ENCODE data around the gene MESD. TPM values are rescaled to one million over a fixed set of nuclear protein-coding genes. Genes with fewer than 3 reads are reported as not detected.
A peak's percentile ranks its signal among the peaks of the same experiment; 100 is the strongest.

The MESD gene
- total RNA-seq (10 to 100 TPM; 30.5 to 30.7 TPM), polyA plus RNA-seq (10 to 100 TPM; 21.3 to 30.7 (median 22.5) TPM), total RNA-seq (31.5 to 57.9 (median 53.0) reads per million in 6 experiments)

DNA sequence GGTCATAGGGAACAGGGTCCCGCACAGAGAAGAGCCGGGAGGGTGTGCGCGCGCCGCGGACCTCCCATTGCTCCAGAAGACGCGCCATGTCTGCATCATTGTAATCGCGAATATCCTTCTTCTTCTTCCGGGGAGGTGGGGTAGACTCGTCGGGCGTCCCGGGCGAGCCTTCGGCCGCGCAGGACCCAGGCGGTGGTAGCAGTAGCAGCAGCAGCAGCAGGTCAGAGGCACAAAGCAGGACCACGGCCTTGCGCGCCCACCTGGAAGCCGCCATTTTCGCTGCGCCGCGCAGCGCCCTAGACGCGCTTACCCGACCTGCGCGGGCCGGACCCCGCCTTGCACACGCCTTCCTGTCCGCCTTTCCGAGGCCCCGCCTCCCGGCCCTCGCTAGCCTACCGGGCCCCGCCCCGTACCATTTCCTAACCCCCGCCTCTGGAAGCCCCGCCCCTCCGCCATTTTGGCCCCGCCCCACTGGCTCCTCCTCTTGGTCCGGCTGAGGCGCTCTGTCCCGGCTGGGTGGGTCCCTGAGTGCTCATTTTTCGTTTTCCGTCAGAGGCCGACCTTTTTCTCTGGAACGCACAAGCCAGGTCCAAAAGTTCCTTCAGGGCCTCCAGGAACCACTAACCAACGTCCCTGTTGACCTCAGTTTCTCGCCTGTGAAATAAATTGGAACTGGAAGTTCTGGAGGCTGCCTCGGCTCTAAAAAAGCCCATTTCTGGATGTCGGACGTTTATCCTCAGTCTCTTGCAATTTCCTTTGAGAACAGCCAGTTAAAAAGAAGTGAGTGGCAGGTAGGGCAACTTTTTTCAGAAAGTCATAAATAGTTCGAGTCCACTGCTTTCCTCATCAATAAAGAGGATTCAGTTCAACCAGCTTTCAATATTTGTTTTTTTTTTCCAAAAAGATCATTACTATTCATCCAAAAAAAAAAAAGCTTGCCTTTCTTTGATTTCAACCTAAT is at the start of gene MESD:
Gene MESD (minus strand): TSS at position 302 of the 961 bp plus-strand sequence. CDS start 28 bp downstream, at position 274.
- Mint-ChIP-seq H3K36me3 (peaks cover 0 to 25% (median 0%) of the 10 kb centered on the region in 3 donors), H3K4me3 (peak within 1 kb of the TSS; percentile 95 to 100 (median 99)), H3K27me3 (no peaks in the 10 kb centered on the region), H3K9me3 (no peaks in the 10 kb centered on the region), H3K27ac (peak within 1 kb of the TSS; percentile 97 to 99 (median 99)), H3K4me1 (peaks cover 37 to 70% (median 61%) of the 10 kb centered on the region in 4 donors)
- POLR2A ChIA-PET = interaction anchor here (1.9 to 4.9 kb wide), 2 partner anchors 9 to 11 kb away, joined by 8 to 58 read pairs; partner anchors contain the start of gene TLNRD1
- DNase-seq (peak; percentile 90 to 97 (median 94)), ATAC-seq (peak; percentile 99 to 100)

DNA sequence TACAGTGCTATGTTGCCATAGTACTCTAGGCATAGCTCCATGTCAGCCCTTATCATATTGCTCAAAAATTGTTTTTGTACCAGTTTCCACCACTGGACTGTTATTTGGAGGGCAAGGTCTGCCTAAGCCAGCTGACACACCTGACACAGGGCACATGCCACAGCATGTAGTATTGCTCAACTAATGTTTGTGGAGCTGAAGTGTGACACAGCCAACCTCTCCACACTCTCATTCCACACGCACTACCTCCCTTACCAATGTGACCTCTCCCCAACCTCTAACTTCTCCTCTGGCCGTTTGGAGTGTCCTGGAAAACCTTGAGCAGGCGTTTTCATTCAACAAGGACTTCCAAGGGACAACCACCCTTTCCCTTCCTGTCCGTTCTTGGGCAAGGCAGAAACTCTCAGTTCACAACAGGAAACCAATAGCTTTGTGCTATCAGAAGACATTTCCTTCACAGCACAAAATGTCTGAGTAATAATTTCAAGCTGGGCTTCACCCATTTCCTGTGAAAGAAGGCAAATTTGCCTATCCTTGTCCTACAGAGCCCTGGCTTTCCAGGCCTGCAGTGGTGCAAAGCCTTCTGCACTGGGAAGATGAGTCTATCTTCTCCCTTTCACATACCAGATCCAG is 49.5 kb upstream of the MESD start:
- ATAC-seq = no peak
- Mint-ChIP-seq H3K4me1 (peaks cover 7 to 11% (median 9%) of the 10 kb centered on the region in 4 donors), H3K27ac (peak overlapping the region in 2 of 10 donors; percentile 26 to 30), H3K4me3 (no peak overlapping the region), H3K27me3 (no peaks in the 10 kb centered on the region), H3K9me3 (no peaks in the 10 kb centered on the region), H3K36me3 (no peaks in the 10 kb centered on the region)
- no peak for DNase-seq
- POLR2A ChIA-PET = no interaction called here

DNA sequence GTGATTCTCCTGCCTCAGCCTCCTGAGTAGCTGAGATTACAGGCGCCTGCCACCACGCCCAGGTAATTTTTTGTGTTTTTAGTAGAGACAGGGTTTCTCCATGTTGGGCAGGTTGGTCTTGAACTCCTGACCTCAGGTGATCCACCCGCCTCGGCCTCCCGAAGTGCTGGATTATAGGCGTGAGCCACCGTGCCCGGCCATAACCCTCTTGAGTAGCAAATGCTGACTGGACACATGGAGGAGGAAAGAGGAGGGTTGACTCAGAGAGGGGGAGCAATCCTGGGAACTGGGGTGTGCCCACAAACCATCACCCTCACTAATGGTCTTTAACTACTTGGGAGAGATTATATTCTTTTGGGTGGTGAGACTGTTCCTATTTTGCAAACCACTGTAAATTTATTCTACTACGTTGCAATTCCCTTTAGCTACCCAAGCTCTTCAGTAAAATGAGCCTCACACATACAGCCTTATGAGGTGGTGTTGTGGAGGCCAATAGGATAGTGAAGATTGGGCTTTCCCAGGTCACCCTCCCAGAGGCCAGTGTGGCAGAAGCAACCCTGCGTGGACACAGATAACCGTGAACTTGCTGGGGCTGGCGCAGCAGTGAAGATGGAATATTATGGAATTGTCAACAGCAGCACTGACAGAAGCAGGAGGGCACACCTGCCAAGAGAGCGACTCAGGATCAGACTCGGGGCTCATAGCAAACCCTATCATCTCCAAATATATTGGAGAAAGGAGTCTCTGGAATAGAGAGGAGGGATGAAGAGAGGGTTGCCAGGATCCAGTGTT is 48.5 kb upstream of the MESD start:
- POLR2A ChIA-PET = no interaction called here

DNA sequence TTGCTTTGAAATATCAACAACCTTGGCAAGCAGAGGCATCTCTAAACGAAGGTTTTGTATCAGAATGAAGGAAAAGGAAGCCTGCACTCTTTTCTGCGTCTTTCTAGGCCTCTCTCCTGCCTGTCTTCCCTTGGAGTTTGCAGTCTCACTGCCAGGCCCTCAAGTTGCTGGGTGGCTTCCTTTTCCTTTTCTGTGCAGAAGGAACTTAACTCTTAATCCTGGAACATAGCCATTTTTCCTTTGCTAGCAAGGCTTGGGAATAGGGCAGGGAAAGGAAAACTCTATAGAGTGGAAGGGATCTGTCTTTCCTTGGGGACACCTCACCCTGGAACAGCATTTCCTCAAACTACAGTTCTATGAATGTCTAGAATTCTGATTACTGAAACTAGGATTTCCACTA is 43.9 kb upstream of the MESD start:
- H3K27ac Mint-ChIP-seq = no peak overlapping the region
- H3K4me3 Mint-ChIP-seq = no peak overlapping the region
- no peak for DNase-seq
- POLR2A ChIA-PET = no interaction called here
- peaks cover 3 to 13% (median 9%) of the 10 kb centered on the region in 4 donors for H3K4me1 Mint-ChIP-seq
- H3K36me3 Mint-ChIP-seq = peaks cover 0 to 10% (median 5%) of the 10 kb centered on the region in 3 donors
- H3K9me3 Mint-ChIP-seq = peaks cover 0 to 9% (median 4%) of the 10 kb centered on the region in 9 donors
- ATAC-seq = no peak
- H3K27me3 Mint-ChIP-seq = peaks cover 0 to 16% (median 8%) of the 10 kb centered on the region in 5 donors

More for the DNA sequence above, 48.5 kb upstream of the MESD start:
- H3K9me3 Mint-ChIP-seq = no peaks in the 10 kb centered on the region
- H3K4me3 Mint-ChIP-seq = no peak overlapping the region
- no peaks in the 10 kb centered on the region for H3K36me3 Mint-ChIP-seq
- H3K27me3 Mint-ChIP-seq = no peaks in the 10 kb centered on the region
- peak overlapping the region in 1 of 10 donors; percentile 35 for H3K27ac Mint-ChIP-seq
- DNase-seq (no peak), ATAC-seq (no peak)
- peaks cover 7 to 11% (median 9%) of the 10 kb centered on the region in 4 donors for H3K4me1 Mint-ChIP-seq

DNA sequence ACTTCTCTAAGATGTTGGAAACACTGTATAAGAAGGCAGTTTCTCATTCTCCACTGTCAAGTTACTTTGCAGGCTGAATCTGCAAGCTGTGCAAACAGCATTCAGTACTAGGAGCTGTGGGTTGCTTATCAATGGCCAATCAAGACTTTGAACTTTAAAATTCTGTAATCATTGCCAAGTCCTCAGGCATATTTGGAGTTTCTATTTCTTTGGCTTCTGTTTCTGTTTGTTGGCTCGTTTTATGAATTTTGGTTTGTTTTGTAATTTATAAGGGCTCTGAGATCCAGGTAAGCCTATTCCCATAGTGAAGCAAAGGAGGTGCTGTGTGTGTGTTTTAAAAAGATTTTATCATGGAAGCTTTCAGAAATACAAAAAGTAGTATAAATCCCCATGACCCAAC is 43.2 kb upstream of the MESD start:
- DNase-seq (no peak), ATAC-seq (no peak)
- Mint-ChIP-seq H3K27ac (no peak overlapping the region), H3K4me1 (peaks cover 3 to 13% (median 9%) of the 10 kb centered on the region in 4 donors), H3K36me3 (peaks cover 0 to 10% (median 5%) of the 10 kb centered on the region in 3 donors), H3K4me3 (no peak overlapping the region), H3K27me3 (peaks cover 0 to 16% (median 8%) of the 10 kb centered on the region in 5 donors), H3K9me3 (peaks cover 0 to 9% (median 4%) of the 10 kb centered on the region in 9 donors)
- POLR2A ChIA-PET = interaction anchor here (1.0 kb wide), 1 partner anchor 27 kb away, joined by 4 read pairs; no protein-coding TSS in a partner anchor

DNA sequence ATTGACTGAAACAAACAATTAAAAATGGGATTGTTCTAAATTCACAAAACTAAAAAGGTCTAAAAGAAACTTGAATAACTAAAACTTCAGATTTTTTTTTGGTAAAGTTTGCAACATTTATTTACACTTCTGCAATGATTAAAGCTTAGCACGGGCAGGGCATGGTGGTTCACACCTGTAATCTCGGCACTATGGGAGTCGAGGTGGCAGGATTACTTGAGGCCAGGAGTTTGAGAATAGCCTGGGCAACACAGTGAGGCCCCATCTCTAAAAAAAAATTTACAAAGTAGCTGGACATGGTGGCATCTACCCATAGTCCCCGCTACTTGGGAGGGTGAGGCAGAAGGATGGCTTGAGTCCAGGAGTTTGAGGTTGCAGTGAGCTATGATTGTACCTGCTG is 42.7 kb upstream of the MESD start:
- no peak for DNase-seq
- Mint-ChIP-seq H3K36me3 (peaks cover 0 to 10% (median 5%) of the 10 kb centered on the region in 3 donors), H3K9me3 (peaks cover 0 to 9% (median 4%) of the 10 kb centered on the region in 9 donors), H3K27me3 (peaks cover 0 to 16% (median 8%) of the 10 kb centered on the region in 5 donors), H3K27ac (peak overlapping the region in 1 of 10 donors; percentile 53), H3K4me3 (no peak overlapping the region), H3K4me1 (peaks cover 3 to 13% (median 9%) of the 10 kb centered on the region in 4 donors)
- no peak for ATAC-seq
- POLR2A ChIA-PET = interaction anchor here (1.0 kb wide), 1 partner anchor 26 kb away, joined by 4 read pairs; no protein-coding TSS in a partner anchor

DNA sequence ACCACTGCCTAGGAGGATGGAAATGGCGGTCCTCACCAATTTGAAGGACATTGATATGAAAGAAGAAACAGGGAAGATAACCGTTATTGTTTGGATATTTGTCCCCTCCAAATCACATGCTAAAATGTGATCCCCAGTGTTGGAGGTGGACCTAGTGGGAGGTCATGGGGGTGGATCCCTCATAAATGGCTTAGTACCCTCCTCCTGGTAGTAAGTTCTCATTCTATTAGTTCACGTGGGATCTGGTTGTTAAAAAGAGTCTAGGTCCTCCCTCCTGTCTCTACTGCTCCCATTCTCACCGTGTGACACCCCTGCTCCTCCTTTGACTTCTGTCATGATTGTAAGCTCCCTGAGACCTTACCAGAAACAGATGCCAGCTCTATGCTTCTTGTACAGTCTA is 41.6 kb upstream of the MESD start:
- H3K9me3 Mint-ChIP-seq = peaks cover 0 to 9% (median 4%) of the 10 kb centered on the region in 9 donors
- POLR2A ChIA-PET = no interaction called here
- ATAC-seq = no peak
- peaks cover 0 to 16% (median 8%) of the 10 kb centered on the region in 5 donors for H3K27me3 Mint-ChIP-seq
- H3K4me3 Mint-ChIP-seq = no peak overlapping the region
- no peak for DNase-seq
- no peak overlapping the region for H3K27ac Mint-ChIP-seq
- H3K4me1 Mint-ChIP-seq = peaks cover 3 to 13% (median 9%) of the 10 kb centered on the region in 4 donors
- peaks cover 0 to 10% (median 5%) of the 10 kb centered on the region in 3 donors for H3K36me3 Mint-ChIP-seq

DNA sequence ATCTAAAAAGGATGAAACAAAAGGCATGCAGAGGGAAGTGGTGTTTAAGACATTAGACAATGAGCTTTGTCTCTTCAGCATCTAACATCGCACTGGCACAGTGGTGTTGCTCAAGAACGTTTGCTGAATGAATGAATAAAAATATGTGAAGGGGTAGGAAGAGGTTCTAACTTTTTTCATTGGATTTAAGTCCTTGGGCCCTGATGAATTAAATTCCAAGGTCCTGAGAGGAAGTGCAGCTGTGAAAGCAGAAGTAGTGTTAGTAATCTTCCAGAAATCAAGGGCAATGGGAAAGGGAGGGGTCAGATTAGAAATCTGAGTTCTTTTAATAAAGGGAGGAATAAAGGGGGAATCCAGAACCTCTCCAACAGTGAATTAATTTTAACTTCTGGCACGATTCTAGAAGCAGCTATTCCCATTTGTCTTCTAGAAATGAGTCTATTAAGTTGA is 40.7 kb upstream of the MESD start:
- Mint-ChIP-seq H3K9me3 (peaks cover 0 to 9% (median 4%) of the 10 kb centered on the region in 9 donors), H3K27me3 (peaks cover 0 to 16% (median 8%) of the 10 kb centered on the region in 5 donors), H3K27ac (no peak overlapping the region), H3K4me3 (no peak overlapping the region), H3K36me3 (peaks cover 0 to 10% (median 5%) of the 10 kb centered on the region in 3 donors), H3K4me1 (peaks cover 3 to 13% (median 7%) of the 10 kb centered on the region in 4 donors)
- POLR2A ChIA-PET = no interaction called here
- ATAC-seq = no peak
- DNase-seq = no peak

DNA sequence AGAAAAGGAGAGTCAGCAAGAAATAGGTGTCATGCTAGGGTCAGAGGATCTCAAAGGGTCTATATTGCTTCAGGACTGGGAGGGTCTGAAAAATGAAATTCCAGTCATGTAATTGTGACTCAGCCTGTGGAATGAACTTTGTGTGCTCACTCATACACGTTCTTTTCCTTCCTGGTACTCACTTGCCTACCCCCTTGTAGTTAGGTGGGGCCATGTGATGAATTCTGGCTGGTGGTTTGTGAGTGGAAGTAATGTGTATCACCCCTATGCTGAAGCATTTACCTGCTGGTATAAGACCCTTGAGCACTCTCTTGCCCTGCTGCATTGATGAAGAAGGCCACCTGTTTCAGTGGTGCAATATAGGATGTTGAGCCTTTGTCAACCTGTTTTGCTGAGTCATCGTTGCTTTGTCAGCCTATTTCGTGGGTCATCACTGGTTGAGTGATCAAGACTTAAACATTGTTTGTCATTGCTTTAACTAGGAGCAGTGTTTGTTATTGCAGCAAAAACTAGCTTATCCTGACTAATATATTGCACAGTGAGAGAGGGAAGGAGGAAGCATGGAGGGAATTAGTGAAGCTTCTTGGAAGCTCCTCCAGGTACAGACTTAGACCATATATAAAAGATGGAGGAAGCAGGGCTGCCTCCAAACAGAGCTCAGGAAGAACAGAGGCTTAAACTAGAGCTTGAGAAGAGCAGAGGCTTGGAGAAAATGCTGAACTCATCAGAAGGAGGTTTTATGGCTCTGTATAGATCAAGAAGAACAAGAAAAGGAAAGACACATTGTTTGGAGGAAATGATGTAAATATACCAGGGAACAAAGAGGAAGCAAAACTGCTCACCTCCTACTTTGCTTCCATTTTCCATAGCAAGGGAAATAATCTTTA is 40.0 kb upstream of the MESD start:
- peaks cover 3 to 18% (median 10%) of the 10 kb centered on the region in 4 donors for H3K4me1 Mint-ChIP-seq
- DNase-seq = no peak
- peaks cover 0 to 9% (median 4%) of the 10 kb centered on the region in 9 donors for H3K9me3 Mint-ChIP-seq
- ATAC-seq = no peak
- no peak overlapping the region for H3K4me3 Mint-ChIP-seq
- POLR2A ChIA-PET = no interaction called here
- H3K27ac Mint-ChIP-seq = no peak overlapping the region
- peaks cover 0 to 10% (median 5%) of the 10 kb centered on the region in 3 donors for H3K36me3 Mint-ChIP-seq
- peaks cover 0 to 16% (median 8%) of the 10 kb centered on the region in 5 donors for H3K27me3 Mint-ChIP-seq

DNA sequence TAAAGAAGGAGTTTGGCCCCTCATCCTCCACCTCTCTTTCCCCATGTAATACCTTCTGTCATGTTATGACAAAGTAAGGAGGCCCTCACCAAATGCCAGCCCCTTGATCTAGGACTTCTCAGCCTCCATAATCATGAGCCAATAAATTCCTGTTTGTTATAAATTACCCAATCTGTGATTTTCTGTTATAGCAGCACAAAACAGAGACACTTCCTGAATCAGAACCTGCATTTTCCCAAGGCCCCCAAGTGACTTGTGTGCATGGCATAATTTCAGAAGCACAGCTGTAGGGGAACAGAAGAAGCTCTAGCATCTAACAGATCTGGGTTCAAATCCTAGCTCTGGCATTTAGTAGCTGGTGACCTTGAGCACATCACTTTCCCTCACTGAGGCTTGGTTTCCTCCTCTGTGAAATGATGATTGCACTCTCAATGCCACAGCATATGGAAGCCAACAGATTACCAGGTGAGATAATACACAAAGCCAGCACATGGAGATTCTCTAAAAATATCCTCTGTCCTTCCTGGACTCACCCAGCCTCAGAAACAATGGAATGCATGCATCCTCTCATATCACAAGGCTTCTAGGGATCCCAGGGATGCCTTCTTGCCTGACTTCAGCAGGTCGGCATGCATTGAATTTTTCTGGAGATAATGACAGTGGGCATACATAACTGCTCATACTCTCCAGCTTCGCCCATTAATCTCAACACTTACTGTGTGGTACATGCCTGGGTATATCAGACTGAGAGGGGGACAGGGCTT is 37.4 kb upstream of the MESD start:
- peaks cover 0 to 26% (median 8%) of the 10 kb centered on the region in 5 donors for H3K27me3 Mint-ChIP-seq
- POLR2A ChIA-PET = no interaction called here
- H3K27ac Mint-ChIP-seq = peak overlapping the region in 1 of 10 donors; percentile 2
- H3K36me3 Mint-ChIP-seq = peaks cover 0 to 10% (median 5%) of the 10 kb centered on the region in 3 donors
- ATAC-seq (no peak), DNase-seq (no peak)
- peaks cover 2 to 32% (median 14%) of the 10 kb centered on the region in 4 donors for H3K4me1 Mint-ChIP-seq
- H3K4me3 Mint-ChIP-seq = no peak overlapping the region
- H3K9me3 Mint-ChIP-seq = peaks cover 0 to 9% (median 4%) of the 10 kb centered on the region in 9 donors

All from naive thymus-derived CD8-positive, alpha-beta T cell (primary cell).